GM18858 (cell line): ENCODE data around the gene PDE4D.

Source experiments
- ATAC-seq: cut with Tn5 transposase; IDR thresholded peaks from one replicate; pipeline ENCODE4 v1.9.1; 2021; ENCODE audit not compliant: unreplicated experiment

PDE4D gene

DNA sequence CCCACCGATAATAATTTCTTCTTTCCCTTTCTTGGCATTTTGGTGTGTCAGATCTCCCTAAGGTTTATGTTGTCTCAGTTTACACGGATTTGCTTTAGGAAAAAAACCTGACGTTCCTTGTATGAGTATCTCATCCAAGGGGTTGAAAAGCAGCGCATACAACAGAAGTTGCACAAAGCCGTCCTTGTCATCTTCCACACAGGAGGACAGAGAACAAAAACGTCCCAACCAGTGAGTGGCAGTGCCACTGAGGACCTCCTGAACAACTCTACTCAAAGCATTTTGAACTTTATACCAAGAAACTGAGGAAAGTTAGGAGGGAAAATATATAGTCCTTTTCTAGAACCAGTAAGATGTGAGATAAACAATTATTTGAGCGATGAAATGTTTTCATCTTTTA, 547.0 kb downstream of the PDE4D start:
- no peak for ATAC-seq

DNA sequence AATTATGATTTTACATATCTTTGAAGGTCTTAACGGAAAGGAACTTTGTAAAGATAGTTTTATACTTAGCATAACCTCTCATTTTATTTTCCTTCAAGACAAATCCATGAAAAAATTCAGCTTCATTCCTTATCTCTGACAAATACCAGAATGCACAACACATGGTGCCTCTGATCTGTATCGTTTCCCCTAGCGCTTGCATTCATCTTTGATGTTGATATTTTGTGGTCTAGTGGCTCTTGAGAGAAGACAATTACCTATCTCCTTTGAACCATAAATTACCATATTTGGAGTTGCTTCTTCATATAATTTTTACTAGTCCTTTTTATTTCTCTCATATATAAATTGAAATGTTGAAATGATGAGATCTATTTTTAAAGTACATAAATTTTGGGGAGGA, 551.3 kb downstream of the PDE4D start:
- no peak for ATAC-seq

GRCh38 chr5:59341760-59342159, 551.8 kb downstream of the PDE4D start:
- no peak for ATAC-seq

DNA sequence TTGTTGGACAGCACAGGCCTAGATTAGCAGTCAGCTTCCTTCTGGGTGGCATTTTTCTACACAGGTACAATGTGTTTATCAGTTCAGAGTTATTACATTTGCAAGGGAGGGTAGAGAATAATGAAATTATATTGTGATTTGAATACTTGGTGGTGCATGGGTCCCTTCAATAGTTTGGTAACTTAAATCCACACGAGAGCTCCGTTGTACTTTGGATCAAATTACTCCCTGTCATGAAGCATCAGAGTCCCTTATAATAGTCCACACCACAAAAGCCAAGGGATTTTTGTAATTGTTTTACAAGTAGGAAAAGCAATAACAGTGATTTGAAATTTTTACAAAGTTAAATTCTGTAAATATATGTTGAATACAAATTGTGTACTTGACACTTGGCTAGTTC, 552.4 kb downstream of the PDE4D start:
- no peak for ATAC-seq

GRCh38 chr5:59340637-59341036, 552.9 kb downstream of the PDE4D start:
- ATAC-seq: no peak

- no peak for ATAC-seq
Measured at GRCh38 chr5:59337240-59337639, 556.3 kb downstream of the PDE4D start.

GRCh38 chr5:59335544-59335943, 558.0 kb downstream of the PDE4D start:
- no peak for ATAC-seq

GRCh38 chr5:59333416-59333815, 560.1 kb downstream of the PDE4D start:
- ATAC-seq: no peak

GRCh38 chr5:59332236-59332973, 561.1 kb downstream of the PDE4D start:
- no peak for ATAC-seq

DNA sequence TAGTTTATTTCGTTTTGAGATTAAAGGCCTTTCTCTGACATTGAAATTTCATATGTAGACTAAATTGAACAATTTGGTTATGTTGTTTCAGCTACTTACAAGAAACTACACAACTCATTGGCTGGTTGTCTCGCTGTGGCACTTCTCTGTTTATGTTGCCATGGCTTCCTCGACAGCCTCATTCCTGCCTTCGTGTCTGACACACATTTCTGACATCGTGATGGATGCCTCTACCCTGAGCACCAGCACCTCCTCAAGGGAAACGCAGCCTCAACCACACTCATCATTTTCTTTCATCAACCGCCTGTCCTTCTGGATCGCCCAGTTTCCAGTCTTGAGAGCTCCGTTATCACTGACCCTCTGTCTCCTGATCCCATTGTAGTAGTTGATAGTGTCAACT, 562.8 kb downstream of the PDE4D start:
- ATAC-seq: no peak

GRCh38 chr5:59328709-59329296, 564.7 kb downstream of the PDE4D start:
- no peak for ATAC-seq

DNA sequence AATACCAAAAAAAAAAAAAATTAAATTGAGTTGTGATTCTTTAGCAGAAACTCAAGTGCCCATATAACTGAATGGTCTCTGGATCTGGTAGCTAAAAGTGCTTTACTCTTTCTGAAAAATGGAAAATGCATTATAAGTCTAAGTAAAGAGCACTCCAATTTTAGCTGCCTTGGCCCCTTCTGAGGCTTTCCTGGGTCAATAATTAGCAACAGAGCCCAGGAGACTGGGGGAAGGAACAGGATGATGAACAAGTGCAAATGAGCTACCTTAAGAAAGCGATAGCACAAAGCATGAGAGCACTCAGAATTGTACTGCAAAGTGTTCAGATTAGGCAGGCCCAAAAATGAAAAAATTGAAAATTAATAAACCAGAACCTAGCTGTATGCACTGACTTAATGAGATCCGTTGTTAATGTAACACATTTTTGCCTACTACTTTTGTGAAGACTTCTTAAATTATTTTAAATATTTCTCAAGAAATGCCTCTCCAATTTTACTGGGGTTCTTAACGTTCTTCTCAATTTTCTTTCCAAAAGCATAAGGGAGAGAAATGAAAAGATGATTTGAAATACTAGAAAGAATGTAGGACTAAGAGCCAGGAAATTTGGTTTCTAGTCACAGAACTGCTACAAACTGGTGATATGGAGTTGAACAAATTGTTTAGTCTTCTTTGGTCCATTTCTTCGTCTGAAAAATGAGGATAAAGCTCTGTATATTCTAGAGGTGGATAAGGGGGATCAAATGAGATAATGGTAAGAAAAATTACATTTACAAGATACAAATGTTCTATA, 566.1 kb downstream of the PDE4D start:
- ATAC-seq: no peak

- no peak for ATAC-seq
Measured at GRCh38 chr5:59326596-59326995, 566.9 kb downstream of the PDE4D start.

DNA sequence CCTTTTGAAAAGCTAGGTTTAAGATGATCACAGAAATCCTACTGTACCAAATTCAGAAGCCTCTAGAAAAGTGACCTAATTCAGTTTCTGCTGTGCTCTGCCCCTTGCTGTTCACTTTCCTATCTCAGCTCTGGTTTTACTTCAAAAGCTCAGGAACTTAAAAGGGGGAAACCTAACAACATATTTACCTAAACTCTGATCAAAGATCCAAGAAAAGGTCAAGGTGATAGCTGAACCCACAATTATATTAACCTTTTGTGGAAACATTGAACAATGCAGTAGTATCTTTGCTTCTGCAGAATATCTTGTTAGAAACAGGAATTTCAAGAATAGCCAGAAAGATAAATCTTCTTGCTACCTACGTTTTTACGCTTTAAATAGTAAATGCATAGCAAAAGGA, 568.5 kb downstream of the PDE4D start:
- ATAC-seq: no peak

GRCh38 chr5:59322894-59323293, 570.6 kb downstream of the PDE4D start:
- ATAC-seq: no peak

- no peak for ATAC-seq
Measured at GRCh38 chr5:59322058-59322457, 571.5 kb downstream of the PDE4D start.

DNA sequence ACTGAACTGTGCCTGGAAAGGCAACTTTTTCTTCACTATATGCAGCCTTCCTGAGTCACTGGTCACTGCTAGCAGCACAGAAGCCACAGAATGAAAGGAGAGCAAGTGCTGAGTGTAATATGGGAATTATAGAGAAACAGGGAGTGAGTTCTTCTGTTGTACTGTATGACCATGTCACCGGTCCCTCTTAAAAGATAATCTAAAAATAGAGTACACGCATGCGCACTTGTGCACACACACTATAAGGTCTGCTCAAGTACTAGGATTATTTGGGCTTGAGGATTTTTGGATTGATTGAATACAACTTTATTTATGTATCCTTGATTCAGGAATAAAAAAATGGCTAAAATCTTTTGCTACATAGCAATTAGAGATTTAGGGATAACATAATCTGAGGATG, 571.9 kb downstream of the PDE4D start:
- ATAC-seq: no peak

- no peak for ATAC-seq
Measured at GRCh38 chr5:59320420-59320819, 573.1 kb downstream of the PDE4D start.

DNA sequence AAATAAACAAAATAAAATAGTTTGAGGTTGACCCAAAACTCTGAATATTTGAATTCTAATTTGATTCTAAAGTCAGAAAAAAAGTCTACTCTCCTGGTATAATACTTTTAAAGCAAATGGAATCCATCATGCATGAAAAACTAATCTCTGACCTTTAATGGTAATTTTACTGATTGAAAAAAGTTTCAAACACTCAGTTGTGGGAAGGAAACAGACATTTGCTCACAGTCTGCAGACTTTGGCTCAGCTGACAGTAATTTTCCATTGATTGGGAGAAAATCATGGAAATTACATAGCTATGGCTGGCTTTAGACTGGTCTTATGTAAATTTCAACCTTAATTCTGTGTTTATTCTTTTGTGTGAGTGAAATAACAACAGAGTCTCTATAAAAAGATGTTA, 574.3 kb downstream of the PDE4D start:
- no peak for ATAC-seq

GRCh38 chr5:59317774-59318205, 575.7 kb downstream of the PDE4D start:
- ATAC-seq: no peak

DNA sequence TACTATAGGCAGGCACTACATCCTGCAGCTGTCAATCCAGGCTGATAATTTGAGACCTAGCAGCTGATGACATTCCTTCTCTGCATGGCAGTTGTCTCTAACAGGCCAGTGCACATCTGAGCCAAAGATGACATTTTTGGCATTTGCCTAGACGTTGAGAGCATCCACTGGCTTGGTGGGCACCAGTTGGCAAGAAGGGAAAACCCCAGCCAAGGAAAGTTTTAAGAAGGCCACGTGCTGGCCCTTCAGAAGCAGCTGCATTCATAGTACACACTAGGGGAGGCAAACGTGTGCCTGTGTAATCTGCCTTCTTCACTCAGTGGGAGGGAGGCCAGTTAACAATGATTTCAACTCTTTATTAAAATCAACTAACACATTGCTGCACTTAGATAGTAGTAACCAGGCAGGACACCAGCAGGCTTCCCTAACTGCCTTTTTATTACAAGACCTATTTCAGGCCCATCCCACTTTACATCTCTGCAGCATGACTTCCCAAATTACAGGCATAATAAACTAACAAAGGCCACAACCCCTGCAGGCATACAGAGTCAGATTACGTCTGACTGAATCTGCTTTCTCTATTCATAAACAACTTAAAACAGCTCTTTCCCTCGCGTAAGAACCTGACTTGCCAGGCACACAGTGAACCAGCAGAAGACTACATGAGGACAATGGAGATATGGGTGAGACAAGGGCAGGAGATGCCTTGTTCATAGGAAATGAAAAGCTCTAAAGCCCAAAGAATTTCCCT, 576.3 kb downstream of the PDE4D start:
- no peak for ATAC-seq
